GM12878 (cell line): Measurements from ENCODE around the gene SERPINB8. TPM values are rescaled to one million over a fixed set of nuclear protein-coding genes. Genes with fewer than 3 reads are reported as not detected.

ENCODE experiments used
- ATAC-seq: fragments of 200-7000 bp; cut with Tn5 transposase; 3 replicates; pipeline ENCODE4 v1.9.1; 2020; ENCODE audit warnings: mild to moderate bottlenecking, moderate library complexity
- Bru-seq: library from RNA; stranded (reverse); fragments of 400-500 nt; gene quantifications from one replicate; lab custom pipeline; 2021; lab: Mats Ljungman, UMichigan
- BruChase-seq, 2 experiments: library from RNA; stranded (reverse); fragments of 400-500 nt; gene quantifications; one replicate each; lab custom pipeline; 2021; lab: Mats Ljungman, UMichigan
- BruUV-seq: library from RNA; stranded (reverse); fragments of 400-500 nt; replicated peaks from 2 replicates; lab custom pipeline; 2021; lab: Mats Ljungman, UMichigan
- CTCF ChIA-PET: fragments of 300-600 bp; sonication (Branson Sonifier 250); formaldehyde crosslinking; extraction: SDS; loops from one replicate; lab custom pipeline; 2021; ENCODE audit warnings: inconsistent platforms; lab: Yijun Ruan, JAX
- POLR2A ChIA-PET: fragments of 350-600 bp; formaldehyde crosslinking; extraction: SDS; loops from one replicate; lab custom pipeline; 2021; ENCODE audit warnings: inconsistent platforms; lab: Charles Lee
- RAD21 ChIA-PET: fragments of 300-600 bp; sonication (Branson Sonifier 250); formaldehyde crosslinking; loops from one replicate; lab custom pipeline; 2023; ENCODE audit warnings: antibody characterized with exemption; ENCODE audit not compliant: unreplicated experiment; lab: Charles Lee
- SMC1A ChIA-PET: fragments of 300-600 bp; sonication (Branson Sonifier 250); formaldehyde crosslinking; loops from one replicate; lab custom pipeline; 2023; ENCODE audit not compliant: unreplicated experiment, uncharacterized antibody; lab: Charles Lee
- DNase-seq: peaks from one replicate; pipeline ENCODE4 v3.0.0-alpha.2; 2011; ENCODE audit warnings: low read depth, low spot score
- FAIRE-seq: peaks from 3 replicates; lab custom pipeline; 2011; peaks lifted over from hg19 to GRCh38; lab: Jason Lieb, UNC
- H2AFZ ChIP-seq: 2 replicates; pipeline ENCODE4 v1.6.0; 2011; ENCODE audit warnings: low read depth, low read length, control low read depth; ENCODE audit not compliant: control insufficient read depth
- H3K27ac ChIP-seq: 2 replicates; pipeline ENCODE4 v1.5.1; 2011; ENCODE audit warnings: control low read depth; ENCODE audit not compliant: control insufficient read depth, insufficient read depth
- H3K27me3 ChIP-seq, 2 experiments: replicated peaks in 1 of 2; 2 replicates each; pipeline versions ENCODE4 v1.6.0 to v1.6.1; 2011; ENCODE audit warnings: low read length in 1 of 2; ENCODE audit not compliant: control insufficient read depth in 2 of 2, insufficient read depth in 2 of 2
- H3K36me3 ChIP-seq, 2 experiments: 2 replicates each; pipeline ENCODE4 v1.5.1; 2011; ENCODE audit warnings: low read length in 1 of 2; ENCODE audit not compliant: control insufficient read depth in 2 of 2, insufficient read depth in 2 of 2
- H3K4me1 ChIP-seq: 2 replicates; pipeline ENCODE4 v1.6.1; 2011; ENCODE audit warnings: mild to moderate bottlenecking, low read length, moderate library complexity, mixed read lengths; ENCODE audit not compliant: control insufficient read depth, insufficient read depth
- H3K4me2 ChIP-seq: 2 replicates; pipeline ENCODE4 v1.6.0; 2011; ENCODE audit warnings: control low read depth; ENCODE audit not compliant: control insufficient read depth, insufficient read depth
- H3K4me3 ChIP-seq: fragments of 200-600 bp; sonication (generic); 2 replicates; pipeline ENCODE4 v1.5.1; 2016
- H3K79me2 ChIP-seq: 2 replicates; pipeline ENCODE4 v1.6.0; 2011; ENCODE audit warnings: low read length; ENCODE audit not compliant: control insufficient read depth, insufficient read depth
- H3K9ac ChIP-seq: 2 replicates; pipeline ENCODE4 v1.8.0; 2011; ENCODE audit warnings: low read length, control low read depth, mixed read lengths; ENCODE audit not compliant: control insufficient read depth, insufficient read depth
- H3K9me3 ChIP-seq: replicated peaks from 3 replicates; pipeline ENCODE4 v1.5.1; 2011; ENCODE audit warnings: mild to moderate bottlenecking, low read length; ENCODE audit not compliant: control insufficient read depth, insufficient read depth
- H4K20me1 ChIP-seq: 2 replicates; pipeline ENCODE4 v1.6.0; 2011; ENCODE audit not compliant: control insufficient read depth, insufficient read depth
- CBX5 ChIP-seq: sonication (generic); IDR thresholded peaks from 2 replicates; pipeline ENCODE4 v1.6.1; 2016; ENCODE audit warnings: low read depth, moderate library complexity, mild to moderate bottlenecking, inconsistent platforms
- EED ChIP-seq: sonication (generic); IDR thresholded peaks from 2 replicates; pipeline ENCODE4 v1.6.1; 2016; ENCODE audit warnings: antibody characterized with exemption, low read depth
- POLR2AphosphoS5 ChIP-seq: IDR thresholded peaks from 2 replicates; pipeline ENCODE4 v1.6.1; 2011; ENCODE audit warnings: mild to moderate bottlenecking, low read length, inconsistent platforms
- SMARCA5 ChIP-seq: fragments of 450-650 bp; IDR thresholded peaks from 2 replicates; pipeline ENCODE4 v1.6.1; 2017; ENCODE audit warnings: mild to moderate bottlenecking
- TAF1 ChIP-seq: IDR thresholded peaks from 2 replicates; pipeline ENCODE4 v1.6.1; 2011; ENCODE audit warnings: mild to moderate bottlenecking, low read depth, low read length, borderline replicate concordance
- TARDBP ChIP-seq: IDR thresholded peaks from 2 replicates; pipeline ENCODE4 v1.6.1; 2016; ENCODE audit warnings: borderline replicate concordance
- TCF12 ChIP-seq: IDR thresholded peaks from 2 replicates; pipeline ENCODE4 v1.6.1; 2011; ENCODE audit warnings: low read depth, mild to moderate bottlenecking, low read length
- ZNF207 ChIP-seq: fragments of 450-650 bp; IDR thresholded peaks from 2 replicates; pipeline ENCODE4 v1.6.1; 2014; ENCODE audit warnings: antibody characterized with exemption, mild to moderate bottlenecking, borderline replicate concordance
- ZSCAN29 ChIP-seq: fragments of 450-650 bp; IDR thresholded peaks from 2 replicates; pipeline ENCODE4 v1.6.1; 2017; ENCODE audit warnings: mild to moderate bottlenecking, moderate library complexity
- WGBS: methylation state at CpG from one replicate; pipeline ENCODE4 v1.1.6; 2016; ENCODE audit warnings: low lambda C conversion rate; ENCODE audit not compliant: insufficient replicate concordance, insufficient coverage; ENCODE audit errors: missing lambda C conversion rate; 5-methylcytosine and 5-hydroxymethylcytosine counted together
- in situ Hi-C: fragments of 300-500 bp; cut with MboI; formaldehyde crosslinking; loops from 9 replicates; pipeline ENCODE4 v1.14.3; 2018; ENCODE audit warnings: mixed read lengths
- intact Hi-C: fragments of 100-400 bp; cut with micrococcal nuclease; formaldehyde crosslinking; loops from one replicate; pipeline ENCODE4 v1.14.2; 2022; ENCODE audit not compliant: unreplicated experiment
- long read RNA-seq, 2 experiments: library from polyadenylated mRNA; unstranded; transcript quantifications; one replicate each; pipeline ENCODE4 v2.0.0, GENCODE V29; 2019 to 2020
- polyA minus RNA-seq, 3 experiments: library from RNA; depleted of rRNA, polyadenylated mRNA; stranded (reverse); fragments of >200 nt; gene quantifications; 2 replicates each; pipeline ENCODE4 v1.2.3, GENCODE V29; 2011
- polyA plus RNA-seq, 11 experiments: library from polyadenylated mRNA; depleted of rRNA in 4 of 11; unstranded in 6 of 11; stranded (reverse) in 5 of 11; fragments of >200 nt; fragmentation: Nextera tagmentation in 4 of 11; fragmentation: Illumina TruSeq in 1 of 11; extraction: Ambion mirVana in 4 of 11; extraction: Trizol in 1 of 11; gene quantifications; 1 replicate in 1 of 11; 2 replicates in 10 of 11; pipeline versions ENCODE4 v1.2.1 to v1.2.3, GENCODE V29; 2011 to 2016; ENCODE audit warnings: inconsistent platforms in 2 of 11, missing spikeins in 2 of 11, low read depth in 1 of 11
- total RNA-seq, 4 experiments: library from RNA; depleted of rRNA in 3 of 4; stranded (reverse); fragments of >200 nt in 3 of 4; fragmentation: Illumina TruSeq in 1 of 4; extraction: Trizol in 1 of 4; gene quantifications; 2 replicates each; pipeline versions ENCODE4 v1.2.1 to v1.2.3, GENCODE V29; 2013 to 2021
- TF ChIP-seq, protein P1 (sequence below): fragments of 150-350 bp; IDR thresholded peaks from 2 replicates; pipeline ENCODE4 v1.6.1; 2016; ENCODE audit warnings: low read depth, low read length
- TF ChIP-seq, protein P2 (sequence below): fragments of 450-650 bp; IDR thresholded peaks from 2 replicates; pipeline ENCODE4 v1.6.1; 2017; ENCODE audit warnings: mild to moderate bottlenecking, low read depth, inconsistent platforms; ENCODE audit not compliant: poor library complexity, severe bottlenecking

SERPINB8 gene, protein sequence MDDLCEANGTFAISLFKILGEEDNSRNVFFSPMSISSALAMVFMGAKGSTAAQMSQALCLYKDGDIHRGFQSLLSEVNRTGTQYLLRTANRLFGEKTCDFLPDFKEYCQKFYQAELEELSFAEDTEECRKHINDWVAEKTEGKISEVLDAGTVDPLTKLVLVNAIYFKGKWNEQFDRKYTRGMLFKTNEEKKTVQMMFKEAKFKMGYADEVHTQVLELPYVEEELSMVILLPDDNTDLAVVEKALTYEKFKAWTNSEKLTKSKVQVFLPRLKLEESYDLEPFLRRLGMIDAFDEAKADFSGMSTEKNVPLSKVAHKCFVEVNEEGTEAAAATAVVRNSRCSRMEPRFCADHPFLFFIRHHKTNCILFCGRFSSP
- 23.8 and 26.6 TPM in 2 replicates for total RNA-seq (2013; cell fraction: nucleolus; rRNA removed)
- total RNA-seq (2014; rRNA removed) (9.9 and 11.2 TPM in 2 replicates), total RNA-seq (2014; rRNA removed; fragmentation: Illumina TruSeq; extraction: Trizol) (11.1 and 12.1 TPM in 2 replicates), total RNA-seq (2021) (21.8 and 22.0 TPM in 2 replicates), polyA plus RNA-seq (2011; rRNA removed) (28.7 and 35.8 TPM in 2 replicates), polyA plus RNA-seq (2014; fragmentation: Illumina TruSeq; extraction: Trizol) (31.5 and 36.8 TPM in 2 replicates), polyA plus RNA-seq (2014; fragmentation: Nextera tagmentation; extraction: Ambion mirVana) (10 to 100 TPM in 1 of 2 experiments, 1 to 10 TPM in 1; 8.1 to 13.0 TPM), polyA plus RNA-seq (2014; rRNA removed) (15.0 and 20.1 TPM in 2 replicates), polyA plus RNA-seq (2016; fragmentation: Nextera tagmentation; extraction: Ambion mirVana) (10 to 100 TPM; 16.2 to 17.2 TPM), polyA minus RNA-seq (2011; rRNA and poly(A)+ RNA removed) (12.6 and 13.6 TPM in 2 replicates), Bru-seq, nascent RNA (percentile 89 among the genes with signal in this experiment), BruChase-seq, experiment 1, labeled RNA remaining after a 6-hour chase (percentile 79 among the genes with signal in this experiment), BruChase-seq, experiment 2, labeled RNA remaining after a 2-hour chase (percentile 82 among the genes with signal in this experiment)
- 9.4 TPM for polyA plus RNA-seq (2011; ENCODE audit: low read depth)
- polyA plus RNA-seq (2011; cell fraction: cytosol; rRNA removed), result 11.4 and 14.4 TPM in 2 replicates
- 42.5 and 44.8 TPM in 2 replicates for polyA plus RNA-seq (2011; cell fraction: nucleus; rRNA removed)
- 10.4 and 13.6 TPM in 2 replicates for polyA plus RNA-seq (2012)
- polyA minus RNA-seq (2011; cell fraction: cytosol; rRNA and poly(A)+ RNA removed), result 3.6 and 4.0 TPM in 2 replicates
- polyA minus RNA-seq (2011; cell fraction: nucleus; rRNA and poly(A)+ RNA removed), result 15.0 and 23.1 TPM in 2 replicates
- long read RNA-seq, experiment 1, partial matches to known transcripts, result 1 of 6 reads
- long read RNA-seq, experiment 1, other reads (novel, unspliced or antisense), result 2 of 6 reads
- long read RNA-seq, experiment 2, transcript SERPINB8-203 (7 exons, 3,477 nt), result major isoform, 6 of 50 reads
- long read RNA-seq, experiment 2, partial matches to known transcripts, result 3 of 50 reads
- long read RNA-seq, experiment 2, other reads (novel, unspliced or antisense), result 38 of 50 reads

DNA sequence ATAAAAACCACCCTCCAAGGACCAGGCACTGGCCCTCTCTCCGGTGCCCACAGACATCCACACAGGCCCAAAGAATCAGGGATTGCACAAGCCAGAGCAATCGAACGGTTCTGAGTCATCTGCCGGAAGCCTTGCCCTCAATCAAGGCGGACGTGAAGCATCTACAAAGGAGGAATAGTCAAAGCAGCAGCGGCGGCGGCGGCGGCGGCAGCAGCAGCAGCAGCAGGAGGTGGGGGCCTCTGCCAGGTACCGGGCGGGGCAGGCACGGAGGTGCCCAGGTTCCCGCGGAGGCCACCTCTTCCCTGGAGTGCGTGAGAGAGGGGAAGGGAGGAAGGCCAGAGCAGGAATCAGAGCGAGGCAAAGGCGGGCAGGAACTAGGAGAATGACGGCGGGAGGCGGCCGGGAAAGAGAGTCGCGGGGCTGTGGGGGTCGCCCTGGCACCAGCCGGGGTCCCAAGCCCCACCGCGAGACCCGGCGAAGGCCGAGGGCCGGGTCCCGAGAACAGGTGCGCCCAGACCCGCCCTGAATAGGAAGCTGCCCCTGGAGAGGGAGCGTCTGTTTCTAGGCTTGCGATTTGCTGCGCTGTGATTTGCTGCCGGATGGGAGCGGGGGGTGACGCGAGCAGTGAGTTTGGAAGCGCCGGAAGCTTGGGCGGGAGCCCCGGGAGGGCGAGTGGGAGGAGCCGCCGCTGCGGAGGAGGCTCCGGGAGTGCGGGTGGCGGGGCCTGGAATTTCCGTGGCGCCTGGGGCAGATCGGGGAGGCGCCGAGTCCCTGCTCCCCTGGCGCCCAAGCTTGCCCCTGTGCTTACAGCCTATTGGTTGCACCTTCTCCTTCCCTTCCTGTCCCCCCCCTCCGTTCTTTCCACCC lies at the start of gene SERPINB8:
Gene SERPINB8, plus strand, starts transcription at position 140 of the 867 bp plus-strand sequence. CDS start 8,228 bp downstream, outside the sequence.
- Histone ChIP-seq H3K79me2 (peaks cover 15% of the 10 kb centered on the region), H3K4me3 (peak within 1 kb of the TSS; percentile 81), H2AFZ (peak within 1 kb of the TSS; percentile 80), H3K27ac (peak within 1 kb of the TSS; percentile 89), H3K4me2 (peak within 1 kb of the TSS; percentile 62), H3K36me3 (peaks cover 0 to 1% of the 10 kb centered on the region in 2 experiments; a peak in 3 of 4 replicates), H3K4me1 (peaks cover 6% of the 10 kb centered on the region; the same call in 1 of the 2 replicates), H3K27me3 (no peaks in the 10 kb centered on the region), H3K9ac (peak within 1 kb of the TSS; percentile 87), H4K20me1 (no peaks in the 10 kb centered on the region), H3K9me3 (peaks cover 1% of the 10 kb centered on the region; the same call in 1 of the 3 replicates)
- ChIA-PET CTCF (interaction anchor here (0.7 to 1.0 kb wide), 3 partner anchors 10 to 34 kb away, joined by 3 to 5 read pairs (median 4); no protein-coding TSS in a partner anchor), RAD21 (interaction anchor here (0.5 to 1.0 kb wide), 2 partner anchors 34 to 69 kb away, joined by 3 to 7 read pairs; no protein-coding TSS in a partner anchor), SMC1A (no interaction called here), POLR2A (interaction anchor here (0.6 to 1.0 kb wide), 4 partner anchors 8 to 33 kb away, joined by 3 to 6 read pairs (median 4); no protein-coding TSS in a partner anchor)
- WGBS, result under 1% methylated on average over 41 of the region's 62 CpGs
- ATAC-seq (peak; percentile 92), FAIRE-seq (peak; percentile 31), DNase-seq (no peak)
- in situ Hi-C loops (no loop called here), intact Hi-C loops (loop anchor here (2.0 kb wide), 1 partner anchor 19 kb away; no protein-coding TSS in a partner anchor)
- BruUV-seq, result no TSS peak
- no peak for TF ChIP-seq SMARCA5
- no peak; the same call in 1 of the 2 replicates for TF ChIP-seq TAF1
- peak; percentile 55 for TF ChIP-seq EED
- TF ChIP-seq, protein P1, sequence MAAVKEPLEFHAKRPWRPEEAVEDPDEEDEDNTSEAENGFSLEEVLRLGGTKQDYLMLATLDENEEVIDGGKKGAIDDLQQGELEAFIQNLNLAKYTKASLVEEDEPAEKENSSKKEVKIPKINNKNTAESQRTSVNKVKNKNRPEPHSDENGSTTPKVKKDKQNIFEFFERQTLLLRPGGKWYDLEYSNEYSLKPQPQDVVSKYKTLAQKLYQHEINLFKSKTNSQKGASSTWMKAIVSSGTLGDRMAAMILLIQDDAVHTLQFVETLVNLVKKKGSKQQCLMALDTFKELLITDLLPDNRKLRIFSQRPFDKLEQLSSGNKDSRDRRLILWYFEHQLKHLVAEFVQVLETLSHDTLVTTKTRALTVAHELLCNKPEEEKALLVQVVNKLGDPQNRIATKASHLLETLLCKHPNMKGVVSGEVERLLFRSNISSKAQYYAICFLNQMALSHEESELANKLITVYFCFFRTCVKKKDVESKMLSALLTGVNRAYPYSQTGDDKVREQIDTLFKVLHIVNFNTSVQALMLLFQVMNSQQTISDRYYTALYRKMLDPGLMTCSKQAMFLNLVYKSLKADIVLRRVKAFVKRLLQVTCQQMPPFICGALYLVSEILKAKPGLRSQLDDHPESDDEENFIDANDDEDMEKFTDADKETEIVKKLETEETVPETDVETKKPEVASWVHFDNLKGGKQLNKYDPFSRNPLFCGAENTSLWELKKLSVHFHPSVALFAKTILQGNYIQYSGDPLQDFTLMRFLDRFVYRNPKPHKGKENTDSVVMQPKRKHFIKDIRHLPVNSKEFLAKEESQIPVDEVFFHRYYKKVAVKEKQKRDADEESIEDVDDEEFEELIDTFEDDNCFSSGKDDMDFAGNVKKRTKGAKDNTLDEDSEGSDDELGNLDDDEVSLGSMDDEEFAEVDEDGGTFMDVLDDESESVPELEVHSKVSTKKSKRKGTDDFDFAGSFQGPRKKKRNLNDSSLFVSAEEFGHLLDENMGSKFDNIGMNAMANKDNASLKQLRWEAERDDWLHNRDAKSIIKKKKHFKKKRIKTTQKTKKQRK, result no peak
- TF ChIP-seq ZNF207, result no peak
- TF ChIP-seq TCF12, result peak; percentile 13; the same call in 1 of the 2 replicates
- no peak for TF ChIP-seq ZSCAN29
- no peak for TF ChIP-seq CBX5
- TF ChIP-seq, protein P2, sequence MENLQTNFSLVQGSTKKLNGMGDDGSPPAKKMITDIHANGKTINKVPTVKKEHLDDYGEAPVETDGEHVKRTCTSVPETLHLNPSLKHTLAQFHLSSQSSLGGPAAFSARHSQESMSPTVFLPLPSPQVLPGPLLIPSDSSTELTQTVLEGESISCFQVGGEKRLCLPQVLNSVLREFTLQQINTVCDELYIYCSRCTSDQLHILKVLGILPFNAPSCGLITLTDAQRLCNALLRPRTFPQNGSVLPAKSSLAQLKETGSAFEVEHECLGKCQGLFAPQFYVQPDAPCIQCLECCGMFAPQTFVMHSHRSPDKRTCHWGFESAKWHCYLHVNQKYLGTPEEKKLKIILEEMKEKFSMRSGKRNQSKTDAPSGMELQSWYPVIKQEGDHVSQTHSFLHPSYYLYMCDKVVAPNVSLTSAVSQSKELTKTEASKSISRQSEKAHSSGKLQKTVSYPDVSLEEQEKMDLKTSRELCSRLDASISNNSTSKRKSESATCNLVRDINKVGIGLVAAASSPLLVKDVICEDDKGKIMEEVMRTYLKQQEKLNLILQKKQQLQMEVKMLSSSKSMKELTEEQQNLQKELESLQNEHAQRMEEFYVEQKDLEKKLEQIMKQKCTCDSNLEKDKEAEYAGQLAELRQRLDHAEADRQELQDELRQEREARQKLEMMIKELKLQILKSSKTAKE, result no peak
- peak; percentile 83; the same call in 1 of the 2 replicates for TF ChIP-seq POLR2AphosphoS5
- no peak for TF ChIP-seq TARDBP
